M059J (cell line): ENCODE data around the gene GBA3. TPM values are rescaled to one million over a fixed set of nuclear protein-coding genes. Genes with fewer than 3 reads are reported as not detected.
A peak's percentile ranks its signal among the peaks of the same experiment; 100 is the strongest.

ENCODE experiments used
- DNase-seq: peaks from one replicate; pipeline ENCODE4 v3.0.0-alpha.2; 2012; ENCODE audit warnings: low read depth
- total RNA-seq: library from RNA; depleted of rRNA; stranded (reverse); fragments of >200 nt; shearing (Covaris generic); gene quantifications from 2 replicates; pipeline ENCODE4 v1.2.3, GENCODE V29; 2014; rRNA removed

Gene GBA3
- not detected in 2 replicates for total RNA-seq

DNA sequence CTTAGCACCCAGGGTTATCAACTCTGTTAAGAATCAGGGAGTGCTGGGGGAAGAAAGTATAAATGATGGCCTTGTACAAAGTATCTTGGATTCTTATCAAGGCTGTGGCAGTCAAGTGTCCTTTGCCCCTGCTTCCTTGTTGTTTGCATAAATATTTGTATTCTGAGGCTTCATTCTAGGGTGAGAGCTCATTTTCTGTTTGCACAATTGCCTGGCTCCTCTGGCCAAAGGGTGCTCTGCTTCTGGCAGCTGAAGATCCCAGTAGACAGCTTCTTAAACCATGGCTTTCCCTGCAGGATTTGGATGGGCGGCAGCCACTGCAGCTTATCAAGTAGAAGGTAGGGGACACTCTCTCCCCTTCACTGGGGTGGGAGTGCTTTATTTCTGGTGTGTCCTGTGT is at the start of gene GBA3:
GBA3 (plus strand) TSS at position 202 of the 400 bp plus-strand sequence.
- DNase-seq, result no peak

DNA sequence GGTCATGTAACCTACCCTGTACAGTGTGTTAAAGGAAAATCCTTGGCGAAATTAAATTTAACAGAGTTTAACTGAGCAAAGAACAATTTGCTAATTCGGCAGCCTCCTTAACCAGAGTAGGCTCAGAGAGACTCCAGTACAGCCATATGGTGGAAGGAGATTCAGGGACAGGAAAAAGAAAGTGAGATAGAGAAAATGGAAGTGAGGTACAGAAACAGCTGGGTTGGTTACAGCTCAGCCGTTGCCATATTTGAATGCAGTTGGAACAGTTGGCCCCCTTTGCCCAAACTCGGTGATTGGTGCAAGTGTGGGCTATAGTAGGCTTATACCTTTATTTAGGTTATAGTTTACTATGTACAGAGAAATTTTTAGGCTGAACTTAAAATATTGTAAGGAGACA is 48.8 kb upstream of the GBA3 start:
- DNase-seq, result no peak

DNA sequence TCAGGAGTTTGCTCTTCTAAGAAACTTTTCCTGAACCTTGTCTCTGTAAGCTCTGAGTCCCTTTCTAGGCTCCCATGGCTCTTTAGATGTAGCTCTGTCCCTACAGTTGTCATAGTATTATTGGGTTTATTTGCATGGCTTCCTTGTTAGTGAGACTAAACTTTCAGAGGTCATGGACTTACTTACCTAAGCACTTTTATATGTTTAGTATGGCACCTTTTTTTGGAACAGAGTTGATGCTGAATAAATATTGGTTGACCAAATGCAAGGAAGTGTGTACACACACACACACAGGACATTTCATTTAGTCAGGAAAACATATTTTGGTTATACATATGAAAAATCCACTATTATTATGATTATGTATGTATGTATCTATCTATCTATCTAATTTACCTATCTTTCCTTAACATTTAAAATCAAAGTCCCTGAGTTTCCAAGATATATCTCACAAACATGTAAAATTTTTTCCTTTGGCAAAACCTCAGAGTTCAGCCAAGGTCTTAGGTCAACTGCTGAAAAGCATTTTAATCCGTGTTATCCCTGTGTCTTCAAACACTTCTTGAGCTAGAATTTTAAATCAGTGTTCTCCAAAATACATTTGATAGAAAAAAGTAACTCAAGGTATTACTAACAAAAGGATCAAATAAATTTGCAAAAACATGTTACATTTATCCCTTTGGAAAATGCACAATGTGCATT is 47.1 kb upstream of the GBA3 start:
- DNase-seq, result no peak

DNA sequence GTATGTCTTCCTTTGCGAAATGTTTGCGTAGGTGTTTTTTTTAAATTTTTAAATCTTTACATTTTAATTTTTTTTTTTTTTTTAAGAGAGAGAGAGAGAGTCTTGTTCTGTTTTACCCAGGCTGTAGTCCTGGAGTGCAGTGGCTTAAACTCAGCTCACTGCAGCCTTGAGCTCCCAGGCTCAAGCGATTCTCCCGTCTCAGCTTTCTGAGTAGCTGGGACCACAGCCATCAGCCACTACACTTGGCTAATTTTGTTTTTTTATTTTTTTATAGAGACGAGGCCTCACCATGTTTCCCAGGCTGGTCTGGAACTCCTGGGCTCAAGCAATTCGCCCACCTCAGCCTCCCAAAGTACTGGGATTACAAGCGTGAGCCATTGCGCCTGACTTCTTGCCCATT is 43.7 kb upstream of the GBA3 start:
- DNase-seq, result no peak

DNA sequence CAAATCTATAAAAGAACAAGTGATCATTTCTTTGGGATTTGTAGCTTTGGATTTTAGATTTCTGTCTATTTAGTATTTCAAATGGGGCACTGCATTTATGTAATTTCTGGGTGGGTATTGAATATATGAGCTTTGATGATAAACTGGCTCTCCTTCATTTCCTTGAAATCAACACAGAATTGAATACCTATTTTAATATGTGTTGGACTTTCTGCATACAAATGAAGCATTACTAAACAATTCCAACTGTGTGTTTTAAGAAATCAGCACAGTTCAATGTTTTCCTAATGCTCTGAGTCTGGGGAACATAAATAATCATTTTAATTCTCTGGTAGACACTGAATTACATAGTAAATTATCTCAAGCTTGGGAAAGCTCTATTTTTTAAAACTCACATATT is 42.0 kb upstream of the GBA3 start:
- no peak for DNase-seq

DNA sequence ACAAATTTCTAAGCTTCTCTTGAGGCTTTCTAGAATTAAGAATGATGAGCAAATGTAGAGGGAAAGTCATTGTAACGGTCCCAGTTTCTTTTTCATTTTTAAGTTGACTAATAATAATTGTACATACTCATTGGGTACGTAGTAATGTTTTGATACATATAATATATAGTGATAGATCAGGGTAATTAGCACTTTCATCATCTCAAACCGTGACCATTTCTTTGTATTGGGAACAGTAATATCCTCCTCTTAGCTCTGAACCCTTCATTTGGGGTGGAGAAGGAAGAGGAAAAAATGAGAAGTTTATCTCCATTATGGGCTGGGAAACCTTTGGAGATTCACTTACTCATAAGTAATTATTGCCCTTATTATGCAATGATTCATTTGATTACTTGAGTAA is 39.0 kb upstream of the GBA3 start:
- no peak for DNase-seq

DNA sequence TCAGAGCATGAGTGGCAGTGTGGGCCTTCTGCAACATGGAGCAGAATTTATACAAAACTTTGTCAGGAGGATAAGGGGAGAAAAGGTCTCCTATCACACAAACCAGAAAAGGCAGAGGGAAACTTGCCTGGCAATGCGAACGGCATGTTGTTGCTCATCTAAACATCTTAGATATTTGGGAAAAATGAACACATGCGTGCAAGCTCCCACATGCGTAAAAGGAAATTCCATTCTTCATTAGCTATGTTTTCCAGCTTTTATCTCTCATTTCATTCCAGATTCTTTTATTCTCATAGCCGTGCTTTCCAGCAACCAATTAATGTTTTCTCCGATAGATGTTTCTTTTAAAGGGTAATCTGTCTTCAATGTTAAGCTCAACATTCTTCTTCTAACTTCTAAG is 31.3 kb upstream of the GBA3 start:
- no peak for DNase-seq

DNA sequence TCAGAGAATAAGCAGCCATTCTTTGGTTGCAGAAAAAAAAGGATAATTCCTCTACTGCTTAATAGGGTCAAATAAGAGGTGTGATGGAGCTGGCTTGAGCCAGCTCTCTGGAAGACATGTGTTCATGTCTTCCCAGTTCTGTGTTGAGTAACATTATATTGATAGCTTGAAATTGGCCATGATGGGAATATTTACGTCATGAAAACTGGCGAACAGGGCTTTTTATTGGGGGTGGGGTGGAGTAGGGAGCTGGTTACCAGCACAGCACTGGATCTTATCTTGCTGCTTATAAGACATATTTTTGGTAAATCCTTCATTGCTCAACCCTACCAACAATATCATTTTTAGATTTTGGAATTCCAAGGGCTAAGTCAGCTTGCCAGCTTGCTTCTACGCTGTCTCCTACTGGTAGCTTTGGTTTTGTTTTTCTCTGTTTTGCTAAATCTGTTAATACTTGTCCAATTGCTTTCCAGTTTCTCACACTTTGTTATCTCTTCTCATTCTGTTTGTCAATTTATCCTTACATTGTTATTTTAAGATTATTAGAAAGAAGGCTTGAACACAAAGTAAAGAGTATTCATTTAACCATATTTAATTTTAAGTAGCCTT is 25.3 kb upstream of the GBA3 start:
- DNase-seq, result no peak

DNA sequence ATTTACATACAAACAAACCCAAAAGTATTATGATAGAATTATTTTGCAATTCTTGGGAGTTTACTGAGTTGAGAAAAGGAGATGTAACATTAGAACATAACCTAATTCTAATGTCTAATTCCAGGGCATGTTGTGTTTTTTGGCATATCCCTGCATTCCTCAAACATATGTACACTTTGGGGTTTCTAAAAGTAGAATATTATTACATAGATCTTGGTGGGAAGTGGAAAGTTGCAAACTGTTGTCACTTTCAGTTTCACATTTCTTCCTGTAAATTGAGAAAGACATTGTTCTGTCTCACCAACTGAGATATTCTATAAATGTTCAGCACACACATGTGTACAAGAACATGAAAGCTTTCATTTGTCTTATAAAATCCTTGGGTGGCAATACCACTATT is 24.4 kb upstream of the GBA3 start:
- DNase-seq, result no peak

DNA sequence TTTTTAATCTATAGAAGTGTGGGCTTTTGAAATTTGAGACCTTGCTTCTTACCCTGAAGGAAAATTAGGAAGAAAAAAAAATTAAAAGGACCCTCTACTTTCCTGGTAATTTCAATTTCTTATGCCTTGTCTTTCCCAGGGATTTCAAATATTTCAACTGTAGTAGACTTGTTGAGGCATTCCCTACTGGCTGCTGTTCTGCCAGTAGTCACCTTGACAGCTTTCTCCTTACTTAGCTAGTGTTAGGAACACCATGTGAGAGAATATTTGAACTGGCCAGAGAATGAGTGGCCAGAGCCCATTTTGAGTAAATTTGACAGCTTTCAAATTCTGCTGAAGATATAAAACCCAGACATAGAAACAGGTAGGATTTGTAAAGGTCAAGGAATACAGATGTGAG is 24.0 kb upstream of the GBA3 start:
- DNase-seq, result no peak

DNA sequence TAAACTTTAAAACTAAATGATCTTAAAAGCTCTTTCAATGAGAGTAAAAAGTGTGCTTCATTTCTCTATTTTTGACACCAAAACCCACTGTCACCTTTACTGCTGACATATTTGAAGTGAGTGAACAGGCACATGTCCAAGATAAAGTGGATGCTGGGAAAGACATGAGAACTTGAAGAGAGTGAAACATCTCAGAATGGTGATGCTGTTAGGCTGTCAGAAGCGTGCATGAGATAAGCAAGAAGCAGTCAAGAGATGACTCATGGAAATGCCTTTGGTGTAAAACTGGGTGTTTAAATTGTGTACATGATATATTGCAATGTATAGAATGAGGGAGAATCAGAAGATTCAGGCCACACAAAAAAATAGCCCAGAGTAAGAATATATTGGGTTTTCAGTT is 21.8 kb upstream of the GBA3 start:
- no peak for DNase-seq

DNA sequence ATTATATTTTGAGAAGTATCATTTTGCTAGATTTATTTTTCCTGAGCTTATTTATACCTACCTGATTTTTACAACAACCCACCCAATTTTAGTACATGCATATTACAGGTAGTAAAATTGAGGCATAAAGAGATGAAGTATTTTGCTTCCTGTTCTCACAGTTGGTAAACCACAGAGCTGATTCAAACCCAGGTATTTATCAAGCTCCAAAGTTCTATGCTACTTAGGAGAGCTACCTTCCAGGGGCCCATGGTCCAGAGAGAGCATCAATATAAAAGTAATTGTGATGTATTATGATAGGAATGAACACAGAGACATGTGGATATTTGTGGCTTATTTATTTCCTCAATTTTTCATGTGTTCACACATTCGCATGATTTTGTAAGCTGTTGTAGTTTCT is 20.2 kb upstream of the GBA3 start:
- no peak for DNase-seq

DNA sequence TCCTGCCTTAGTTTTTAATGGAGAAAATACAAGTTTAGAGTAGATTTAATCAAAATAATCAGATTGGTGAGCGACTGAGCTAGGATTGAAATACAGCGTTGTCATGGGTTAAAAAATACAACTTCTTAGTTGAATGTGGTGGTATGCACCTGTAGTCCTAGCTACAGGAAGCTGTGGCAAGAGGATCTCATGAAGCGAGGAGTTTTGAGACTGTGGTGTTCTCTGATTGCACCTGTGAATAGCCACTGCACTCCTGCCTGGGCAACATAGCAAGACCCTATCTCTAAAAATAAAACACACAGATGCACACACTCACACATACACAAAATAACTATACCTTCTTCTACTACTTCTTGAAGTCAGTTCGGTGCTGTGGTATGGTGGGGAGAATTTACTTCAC is 19.8 kb upstream of the GBA3 start:
- no peak for DNase-seq

DNA sequence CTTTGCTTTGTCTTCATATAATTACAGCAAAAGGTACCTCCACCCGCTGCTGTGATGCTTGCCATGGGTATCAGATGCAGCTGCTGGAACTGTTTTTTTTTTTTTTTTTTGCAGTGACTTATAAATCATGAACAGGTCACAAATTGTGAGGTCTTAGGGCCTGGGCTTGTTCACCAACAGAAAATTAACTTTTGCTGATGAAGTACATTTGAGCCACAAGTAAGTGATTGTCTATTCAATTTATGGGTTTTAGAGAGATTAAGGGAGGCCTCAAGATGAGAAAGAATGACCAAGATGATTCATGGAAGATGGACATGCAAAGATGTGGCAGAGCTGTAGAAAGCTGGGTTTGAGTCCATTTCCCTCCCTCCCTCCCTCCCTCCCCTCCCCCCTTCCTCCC is 18.0 kb upstream of the GBA3 start:
- DNase-seq, result no peak

DNA sequence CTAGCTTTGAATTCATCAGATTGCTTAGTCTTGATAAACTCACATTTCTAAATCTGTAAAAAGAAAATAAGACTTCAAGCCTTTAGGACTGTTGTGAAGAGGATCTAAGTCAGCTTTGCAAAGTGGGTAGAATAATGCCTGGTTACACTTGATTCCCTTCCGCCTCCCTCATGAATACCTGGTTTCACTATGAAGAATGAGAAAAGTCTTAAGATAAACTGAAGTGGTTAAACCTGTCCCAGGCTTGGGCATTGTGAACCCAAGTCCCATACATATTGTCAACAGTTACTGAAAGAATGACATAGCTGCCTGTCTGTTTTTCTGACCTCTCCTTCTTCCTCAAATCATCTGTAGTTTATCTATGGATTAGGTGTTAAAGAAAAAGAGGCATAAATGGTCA is 16.7 kb upstream of the GBA3 start:
- no peak for DNase-seq

DNA sequence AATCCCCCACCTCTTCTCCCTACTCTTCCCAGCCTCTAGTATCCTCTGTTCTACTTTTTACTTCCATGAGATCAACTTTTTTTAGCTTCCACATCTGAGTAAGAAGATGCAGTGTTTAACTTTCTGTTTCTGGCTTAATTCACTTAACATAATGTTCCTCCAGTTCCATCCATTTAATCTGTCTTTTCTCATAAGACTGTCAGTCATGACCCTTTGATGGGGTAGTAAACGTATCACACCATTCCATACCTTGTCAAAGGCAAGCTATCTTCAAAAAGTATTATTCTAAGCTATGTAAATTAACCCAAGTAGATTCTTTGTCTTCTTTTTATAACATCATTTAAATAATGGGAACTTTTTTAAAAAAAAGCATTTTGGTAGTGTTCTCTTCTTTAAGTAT is 15.0 kb upstream of the GBA3 start:
- DNase-seq, result no peak

DNA sequence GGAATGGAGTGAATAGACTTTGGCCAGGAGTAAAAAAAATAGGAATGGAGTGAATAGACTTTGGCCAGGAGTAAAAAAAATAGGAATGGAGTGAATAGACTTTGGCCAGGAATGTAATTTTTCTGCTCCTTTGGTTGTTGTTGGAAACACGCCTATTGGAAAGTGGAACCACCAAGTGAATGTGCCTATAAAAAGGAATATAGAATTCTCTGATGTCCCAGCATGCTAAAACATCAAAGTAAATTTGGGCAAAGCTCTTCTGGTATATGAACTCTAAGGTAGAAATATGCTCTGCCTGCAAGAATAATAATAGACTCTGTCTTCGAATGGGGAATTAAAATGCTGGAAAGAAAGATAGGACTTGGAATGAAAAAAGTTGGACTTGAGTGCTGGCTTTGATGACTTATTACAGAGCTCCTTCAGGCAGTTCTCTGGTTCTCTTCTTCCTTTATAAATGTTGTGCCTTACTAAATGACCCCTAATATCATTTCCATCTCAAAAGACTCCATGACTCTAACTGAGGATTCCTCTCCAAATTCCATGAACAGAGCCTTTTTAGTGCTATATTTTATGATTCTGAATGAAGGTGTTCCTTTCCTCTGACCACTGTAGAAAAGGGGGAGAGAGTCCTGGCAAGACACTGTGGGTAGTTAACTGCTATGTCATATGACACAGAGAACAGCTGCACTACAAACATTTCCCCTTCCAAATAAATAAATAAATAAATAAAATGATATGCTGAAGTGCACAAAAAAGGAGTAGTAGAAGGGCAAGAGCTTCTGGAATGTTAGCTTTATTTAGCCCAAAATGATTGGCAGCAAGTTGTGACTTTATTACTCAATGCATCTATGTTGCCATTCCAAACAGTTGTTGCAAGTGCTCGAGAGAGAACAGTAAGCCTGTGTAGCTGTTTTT is 13.5 kb upstream of the GBA3 start:
- DNase-seq, result no peak

DNA sequence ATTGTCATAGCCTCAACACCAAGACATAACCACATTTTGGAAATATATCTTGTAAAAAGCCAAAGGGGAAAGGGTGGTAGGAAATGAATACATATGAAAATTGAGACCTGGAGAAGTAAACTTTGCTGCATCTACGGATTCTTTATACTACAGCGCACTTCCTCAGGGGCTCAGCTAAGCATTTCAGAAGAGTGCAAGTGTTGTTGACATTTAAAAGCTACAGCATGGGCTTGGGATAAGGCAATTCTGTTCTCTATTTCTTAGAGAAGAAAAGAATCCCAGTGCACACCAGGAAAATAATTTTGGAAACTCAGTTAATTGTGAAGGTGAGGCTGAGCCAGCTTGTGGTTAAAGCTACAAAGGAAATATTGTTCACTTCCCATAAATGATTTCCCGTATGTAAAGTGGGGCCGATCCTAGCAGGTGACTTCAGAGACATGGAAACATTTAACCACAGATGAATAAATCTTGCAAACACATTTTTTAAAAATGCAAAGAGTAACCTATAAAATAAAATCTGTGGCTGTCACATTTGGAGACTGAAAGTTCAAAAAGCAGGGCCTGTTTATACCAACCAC is 12.6 kb upstream of the GBA3 start:
- DNase-seq, result no peak

DNA sequence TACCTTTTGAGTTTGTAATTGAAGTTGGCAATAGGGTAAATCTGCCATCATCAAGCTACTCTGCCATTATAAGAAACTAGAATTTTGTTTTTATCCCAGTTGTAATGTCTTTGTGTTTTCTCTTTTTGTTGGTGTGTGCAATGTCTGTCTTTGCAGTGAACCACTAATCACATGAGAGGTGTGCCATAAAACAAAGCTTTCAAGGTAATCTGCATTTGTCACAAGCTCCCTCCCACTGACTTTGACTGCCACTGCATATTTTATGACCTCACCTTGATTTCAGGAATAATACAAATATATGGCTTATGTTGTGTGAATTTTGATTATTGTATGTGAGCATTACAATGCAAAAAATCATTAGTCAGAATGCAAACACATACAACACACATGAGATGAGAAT is 9.0 kb upstream of the GBA3 start:
- no peak for DNase-seq

DNA sequence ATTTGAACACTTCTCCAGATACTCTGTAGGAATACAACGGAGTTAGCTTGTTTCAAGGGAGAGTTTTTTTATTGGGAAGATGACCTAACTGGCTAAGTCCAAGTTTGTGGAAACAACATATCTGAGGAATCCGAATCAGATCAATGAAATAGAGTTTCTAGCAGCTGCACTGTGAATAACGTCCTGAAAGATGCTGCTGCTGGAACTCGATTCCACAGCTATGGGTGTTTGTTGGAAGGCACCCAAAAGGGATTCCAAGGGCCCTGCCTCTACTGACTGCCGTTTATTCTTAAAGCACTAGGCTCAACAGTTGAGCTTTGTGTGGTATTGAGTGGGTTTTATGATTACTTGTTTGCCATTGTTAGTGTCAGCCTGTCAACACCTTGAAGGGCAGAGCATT is 6.6 kb upstream of the GBA3 start:
- DNase-seq, result peak; percentile 56

DNA sequence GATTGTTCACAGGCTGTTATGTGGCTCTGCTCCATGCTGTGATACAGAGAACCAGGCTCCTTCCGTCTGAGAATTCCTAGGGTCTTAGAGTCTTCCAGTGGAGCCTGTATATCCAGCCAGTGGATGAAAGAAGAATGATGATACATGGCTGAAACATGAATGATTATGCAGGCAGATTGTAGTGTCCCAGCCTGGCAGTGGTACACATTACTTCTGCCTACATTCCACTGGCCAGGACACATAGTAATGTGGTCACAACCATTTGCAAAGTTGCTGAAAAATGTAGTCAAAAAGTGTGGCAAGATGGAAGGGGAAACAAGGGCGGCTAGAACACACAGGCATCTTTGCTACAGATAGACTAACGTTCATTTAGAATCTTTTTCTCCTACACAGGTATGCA is 4.5 kb upstream of the GBA3 start:
- DNase-seq, result peak; percentile 34

DNA sequence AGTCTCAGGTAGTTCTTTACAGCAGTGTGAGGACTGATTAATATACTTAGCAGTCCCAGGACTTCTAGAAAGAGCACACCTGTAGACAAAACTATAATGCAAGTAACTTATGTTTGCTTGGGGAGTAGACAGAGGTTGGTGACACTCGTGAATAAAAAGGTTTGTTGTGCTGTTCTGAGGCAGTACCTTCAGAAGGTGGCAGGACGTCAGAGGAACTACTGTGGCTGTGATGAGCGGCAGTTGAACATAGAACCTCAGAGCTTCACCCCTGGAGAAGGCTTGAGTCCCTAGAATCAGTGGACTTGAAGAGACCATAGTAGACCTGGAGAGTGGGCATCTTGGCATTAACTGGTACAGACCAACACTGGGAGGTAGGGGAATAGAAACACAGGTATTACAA is 3.3 kb upstream of the GBA3 start:
- DNase-seq, result no peak

DNA sequence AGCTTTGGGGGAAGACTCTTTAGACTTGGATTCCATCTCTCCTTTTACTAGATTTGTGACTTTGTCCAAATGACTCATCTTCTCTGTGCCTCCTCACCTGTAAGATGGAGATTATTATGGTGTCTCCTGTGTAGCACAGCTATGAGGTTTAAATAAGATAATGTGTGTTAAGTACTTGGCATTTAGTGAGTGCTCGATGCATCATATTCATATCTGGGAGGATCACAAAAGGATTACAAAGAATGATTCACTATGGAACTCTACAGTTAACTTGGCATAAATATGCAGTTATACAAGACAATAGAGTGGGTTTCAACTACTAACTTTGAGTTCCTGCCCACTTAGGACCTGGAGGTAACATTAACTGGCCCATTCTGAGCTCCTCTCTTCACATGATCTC is 2.3 kb downstream of the GBA3 start:
- no peak for DNase-seq
